GM19043 (cell line): ENCODE results near the gene POU4F3.
"Not testable (repeated sequence)": the region's sequence is repeated elsewhere in the genome, so short reads cannot be mapped to it uniquely, and the experiment has no call there.

ENCODE experiments used
- ATAC-seq: cut with Tn5 transposase; IDR thresholded peaks from one replicate; pipeline ENCODE4 v1.9.1; 2021; ENCODE audit warnings: low read depth; ENCODE audit not compliant: unreplicated experiment

POU4F3 gene

DNA sequence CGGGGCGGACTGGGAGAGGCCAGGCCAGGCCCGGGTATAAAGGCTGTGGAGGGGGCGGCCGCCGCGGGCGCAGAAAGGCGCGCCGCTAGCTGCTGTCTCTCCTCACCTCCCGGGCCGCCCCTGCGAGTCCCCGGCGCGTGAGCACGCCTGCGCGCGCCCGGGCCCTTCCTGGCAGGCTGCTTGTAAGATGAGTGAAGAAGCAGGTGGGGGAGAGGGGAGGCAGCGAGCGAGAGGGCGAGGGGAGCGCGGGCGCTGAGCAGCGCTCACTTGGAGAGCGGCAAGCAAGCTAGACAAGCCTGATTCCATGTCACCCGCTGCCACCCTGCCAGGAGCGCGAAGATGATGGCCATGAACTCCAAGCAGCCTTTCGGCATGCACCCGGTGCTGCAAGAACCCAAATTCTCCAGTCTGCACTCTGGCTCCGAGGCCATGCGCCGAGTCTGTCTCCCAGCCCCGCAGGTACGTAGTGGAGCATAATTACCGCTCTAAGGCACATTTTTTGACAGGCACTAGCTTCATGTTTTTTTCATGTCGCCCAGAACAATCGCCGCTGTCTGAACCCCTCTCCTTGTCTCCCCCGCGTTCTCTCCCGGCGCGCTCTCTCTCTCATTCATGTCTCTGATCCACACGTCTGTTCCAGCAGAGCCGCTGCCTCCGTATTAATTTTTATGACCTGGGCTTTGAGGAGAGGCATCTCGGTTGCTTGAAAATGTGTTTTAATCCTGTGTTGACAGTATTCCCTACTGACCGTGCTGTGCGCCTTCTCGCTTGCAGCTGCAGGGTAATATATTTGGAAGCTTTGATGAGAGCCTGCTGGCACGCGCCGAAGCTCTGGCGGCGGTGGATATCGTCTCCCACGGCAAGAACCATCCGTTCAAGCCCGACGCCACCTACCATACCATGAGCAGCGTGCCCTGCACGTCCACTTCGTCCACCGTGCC lies at the start of gene POU4F3:
TSS of gene POU4F3 (plus strand) at position 66 of the 941 bp plus-strand sequence. CDS start at position 340, 274 bp downstream.
- ATAC-seq = no peak

- no peak for ATAC-seq
Measured at GRCh38 chr5:146290318-146290717, 48.3 kb upstream of the POU4F3 start.

GRCh38 chr5:146291421-146292074 lies 47.1 kb upstream of the POU4F3 start:
- ATAC-seq = peak; percentile 70

GRCh38 chr5:146296245-146296644 lies 42.4 kb upstream of the POU4F3 start:
- no peak for ATAC-seq

- ATAC-seq = not testable (repeated sequence)
Measured at GRCh38 chr5:146298920-146299319, 39.7 kb upstream of the POU4F3 start.

DNA sequence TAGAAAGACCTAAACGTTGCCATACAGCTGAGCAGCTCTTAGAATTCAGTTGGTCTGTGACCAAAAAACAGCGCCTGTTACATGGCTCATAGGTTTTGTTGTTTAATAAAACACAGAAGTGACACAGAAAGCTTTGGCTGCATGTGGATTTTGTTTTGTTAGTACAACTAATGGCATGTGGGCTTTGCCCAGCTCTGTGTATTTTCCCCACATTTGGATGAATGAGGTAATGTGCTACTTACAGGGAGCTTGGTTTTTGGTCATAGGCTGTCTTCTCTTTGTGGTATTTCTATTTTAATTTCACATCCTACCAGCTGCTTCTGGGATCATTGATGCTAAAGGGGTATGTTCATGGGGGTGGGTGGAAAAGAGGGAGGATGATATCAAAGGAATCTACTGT lies 37.0 kb upstream of the POU4F3 start:
- no peak for ATAC-seq

GRCh38 chr5:146302406-146302805 lies 36.2 kb upstream of the POU4F3 start:
- ATAC-seq = no peak

DNA sequence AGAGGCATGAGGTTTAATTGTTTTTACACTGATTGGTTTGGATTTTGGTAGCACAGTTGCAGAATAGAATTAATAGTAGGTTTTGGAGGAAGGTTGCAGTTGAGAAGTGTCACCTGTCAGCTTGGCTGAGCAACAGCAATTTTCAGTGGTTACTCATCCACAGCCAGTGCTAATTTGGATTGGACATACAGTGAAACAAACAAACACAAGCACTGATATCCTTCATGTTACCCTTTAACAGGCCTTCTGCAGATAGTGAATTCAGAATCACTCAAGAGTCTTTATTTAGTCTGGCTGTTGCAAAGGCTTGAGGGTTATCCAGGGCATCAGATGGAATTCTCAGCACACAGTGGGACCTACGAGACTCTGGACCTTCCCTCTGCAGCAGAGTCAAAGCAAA lies 31.8 kb upstream of the POU4F3 start:
- no peak for ATAC-seq

DNA sequence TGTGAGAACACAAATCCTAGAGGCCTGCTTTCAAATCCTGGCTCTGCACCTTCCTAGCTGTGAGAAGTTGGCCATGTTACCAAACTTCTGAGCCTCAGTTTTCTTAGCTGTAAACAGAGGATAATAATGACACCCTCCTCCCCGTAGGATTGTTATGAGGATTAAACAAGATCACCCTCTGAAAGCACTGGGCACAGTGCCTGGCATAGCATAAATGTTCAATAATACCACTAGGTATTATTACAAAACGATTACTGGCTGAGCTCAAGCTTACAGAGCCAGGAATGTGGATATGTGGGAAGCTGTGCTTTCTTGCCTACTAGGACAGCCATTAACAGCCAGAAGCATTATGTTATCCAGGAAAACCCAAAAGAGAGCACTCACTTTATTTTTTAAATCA lies 30.8 kb upstream of the POU4F3 start:
- no peak for ATAC-seq

DNA sequence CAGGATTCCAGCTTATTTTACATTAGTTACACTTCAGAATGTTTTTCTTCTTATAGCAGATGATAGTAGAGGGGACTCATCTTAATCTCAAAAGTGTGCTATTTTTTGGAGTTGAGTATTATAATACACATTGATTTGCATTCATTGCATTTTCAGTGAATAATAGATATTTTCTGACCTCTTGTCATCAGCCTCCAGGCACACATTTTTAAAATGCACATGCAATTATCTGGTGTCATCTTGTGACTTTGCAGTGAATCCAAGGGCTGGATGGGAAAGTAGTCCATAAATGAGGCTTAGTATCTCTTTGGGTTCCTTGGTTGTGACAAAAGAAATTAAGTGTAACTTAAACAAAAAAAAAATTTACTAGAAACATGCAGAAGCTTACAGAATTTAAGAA lies 28.1 kb upstream of the POU4F3 start:
- ATAC-seq = no peak

- ATAC-seq = no peak
Measured at GRCh38 chr5:146311278-146311677, 27.4 kb upstream of the POU4F3 start.

GRCh38 chr5:146313027-146313426 lies 25.6 kb upstream of the POU4F3 start:
- no peak for ATAC-seq

GRCh38 chr5:146321571-146321970 lies 17.1 kb upstream of the POU4F3 start:
- ATAC-seq = no peak

DNA sequence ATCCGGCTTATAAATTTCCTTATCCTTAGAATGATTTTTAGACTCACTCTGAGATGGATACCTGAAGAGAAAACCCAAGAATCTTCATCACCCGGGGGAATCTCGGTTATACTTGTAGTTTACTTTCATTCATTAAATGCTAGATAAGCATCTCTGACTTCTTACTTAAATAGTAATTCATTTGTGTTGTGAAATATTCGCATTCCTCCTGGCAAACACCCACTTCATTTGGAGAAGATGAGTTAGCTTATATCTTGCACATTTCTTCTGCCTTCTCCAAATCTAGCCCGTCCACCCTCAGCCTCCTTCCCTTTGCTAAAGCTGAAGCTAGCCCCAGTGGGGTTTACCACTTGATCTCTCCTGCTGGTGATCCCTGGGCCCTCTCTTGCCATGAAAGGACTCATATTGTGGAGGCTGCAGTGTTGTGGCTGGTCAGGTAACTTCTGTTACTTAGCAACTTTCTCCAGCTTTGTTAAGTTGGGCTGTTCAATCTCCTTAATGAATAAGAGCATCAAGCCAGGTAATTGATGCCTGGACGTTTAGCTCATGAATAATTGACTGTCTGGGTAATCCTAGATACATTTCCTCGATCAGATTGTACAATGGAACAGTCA lies 11.3 kb upstream of the POU4F3 start:
- ATAC-seq = no peak

GRCh38 chr5:146327989-146328388 lies 10.7 kb upstream of the POU4F3 start:
- ATAC-seq = no peak

- no peak for ATAC-seq
Measured at GRCh38 chr5:146329697-146330096, 8.9 kb upstream of the POU4F3 start.

GRCh38 chr5:146331423-146331822 lies 7.2 kb upstream of the POU4F3 start:
- ATAC-seq = no peak

DNA sequence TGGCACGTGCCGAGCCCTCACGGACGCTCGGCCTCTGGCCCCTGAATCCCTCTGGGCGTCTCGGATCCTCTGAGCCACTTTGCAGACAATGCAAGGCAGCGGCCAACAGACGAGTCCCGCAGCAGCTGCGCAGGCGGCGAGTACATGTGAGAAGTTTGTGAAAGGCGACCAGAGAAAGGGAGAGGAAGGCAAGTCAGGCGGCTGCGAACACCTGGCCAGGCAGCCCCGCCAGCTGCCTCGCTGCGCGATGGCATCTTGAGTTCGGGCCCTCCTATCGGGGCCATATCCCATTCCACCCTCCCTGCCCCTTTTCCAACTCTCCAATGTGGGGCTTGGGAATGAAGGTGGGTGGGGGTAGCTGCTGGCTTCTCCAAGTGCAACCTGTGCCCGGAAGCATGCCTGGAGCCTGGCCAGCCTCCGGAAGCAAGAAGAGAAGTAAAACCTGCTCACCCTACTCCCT lies 4.5 kb upstream of the POU4F3 start:
- ATAC-seq = no peak

DNA sequence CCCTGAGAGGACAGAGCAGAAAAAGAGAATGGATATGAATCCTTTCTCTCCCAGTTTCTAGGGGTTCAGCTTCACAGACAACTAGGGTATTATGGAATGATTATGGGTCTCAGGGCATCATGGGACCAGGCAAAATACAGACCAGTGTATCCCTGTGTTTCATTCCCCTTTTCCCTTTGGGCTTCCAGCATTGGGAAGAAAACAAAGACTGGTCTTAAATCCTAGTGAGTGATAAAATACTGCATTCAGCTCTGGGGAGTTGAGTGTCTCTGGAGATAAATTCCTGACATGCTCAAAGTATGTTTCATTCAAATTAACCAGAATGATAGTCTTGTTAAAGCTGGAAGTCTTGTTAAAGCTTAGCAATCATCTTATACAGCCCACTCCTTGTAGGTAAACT lies 2.4 kb upstream of the POU4F3 start:
- ATAC-seq = no peak

DNA sequence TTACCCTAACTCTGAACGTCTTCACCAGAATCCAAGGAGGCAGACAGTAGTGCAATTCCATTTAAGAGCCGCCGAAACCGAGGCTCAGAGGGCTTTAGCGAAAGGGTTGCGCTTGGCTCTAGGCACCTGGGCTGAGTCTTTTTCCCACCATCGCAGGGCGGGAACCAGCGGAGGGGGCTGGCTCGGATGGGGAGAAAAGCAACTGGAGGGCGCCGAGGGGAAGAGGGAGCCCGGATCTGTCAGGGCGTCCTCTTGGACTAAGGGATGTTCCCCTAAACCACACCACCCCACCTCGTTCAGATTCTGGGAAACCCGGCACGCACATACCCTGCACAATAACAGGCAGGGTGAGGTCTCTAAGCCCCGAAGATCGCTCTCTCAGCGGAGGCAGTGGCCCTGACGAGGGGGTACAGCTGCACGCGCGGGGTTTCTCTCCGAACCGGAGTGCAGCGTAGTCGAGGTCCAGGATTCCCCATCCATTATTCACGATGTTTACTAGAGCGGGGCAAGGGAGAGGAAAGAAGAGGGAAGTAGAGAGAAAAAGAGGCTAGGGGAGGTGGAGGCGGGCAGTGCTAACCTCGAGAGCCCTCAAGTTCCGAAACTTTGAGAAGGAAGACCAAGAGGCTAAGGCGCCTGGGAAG lies 1.3 kb upstream of the POU4F3 start:
- no peak for ATAC-seq

DNA sequence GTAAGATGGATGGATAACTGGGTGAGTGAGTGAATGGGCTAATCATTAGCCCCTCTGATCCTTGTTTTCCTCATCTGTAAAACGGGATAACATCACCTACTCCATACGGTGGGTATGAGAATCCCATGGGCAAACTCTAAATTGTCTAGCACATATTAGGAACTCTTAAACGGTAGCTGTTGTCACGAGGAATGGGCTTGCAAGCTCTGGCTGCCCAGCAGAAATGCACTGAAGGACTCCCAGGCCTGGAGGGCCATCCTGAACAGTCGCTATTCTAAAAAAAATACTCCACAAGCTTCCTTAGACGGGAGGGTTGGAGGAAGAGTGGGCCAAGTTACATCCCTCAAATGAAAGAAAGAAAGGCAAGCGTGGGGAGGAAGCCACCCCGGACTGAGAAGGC lies 711 bp upstream of the POU4F3 start:
- ATAC-seq = no peak
